Endothelial cell of umbilical vein (primary cell): ENCODE data around the gene ANKRD63. TPM values are rescaled to one million over a fixed set of nuclear protein-coding genes. Genes with fewer than 3 reads are reported as not detected.

Source experiments
- BruUV-seq: library from RNA; stranded (reverse); fragments of 400-500 nt; replicated peaks from 2 replicates; lab custom pipeline; 2021; lab: Mats Ljungman, UMichigan
- CTCF ChIA-PET: fragments of 300-600, 350-600 bp; sonication (Branson Sonifier 250); formaldehyde crosslinking; loops from one replicate; lab custom pipeline; 2021; ENCODE audit warnings: antibody characterized with exemption, inconsistent platforms; lab: Charles Lee
- POLR2A ChIA-PET: fragments of 300-600, 350-600 bp; sonication (Branson Sonifier 250); formaldehyde crosslinking; loops from one replicate; lab custom pipeline; 2021; ENCODE audit warnings: antibody characterized with exemption, inconsistent platforms; lab: Charles Lee
- DNase-seq: peaks from one replicate; pipeline ENCODE4 v3.0.0-alpha.2; 2011; ENCODE audit warnings: low read depth, low spot score
- FAIRE-seq: peaks from 2 replicates; lab custom pipeline; 2011; peaks lifted over from hg19 to GRCh38; lab: Jason Lieb, UNC
- H2AFZ ChIP-seq: 2 replicates; pipeline ENCODE4 v1.6.0; 2012; ENCODE audit warnings: low read depth, low read length, control low read depth, inconsistent platforms
- H3K27ac ChIP-seq: 2 replicates; pipeline ENCODE4 v1.5.1; 2011; ENCODE audit warnings: low read depth, mild to moderate bottlenecking, control low read depth, low read length, moderate library complexity; ENCODE audit not compliant: insufficient read depth
- H3K27me3 ChIP-seq, 2 experiments: 2 replicates each; pipeline versions ENCODE4 v1.6.0 to v1.6.1; 2011; ENCODE audit warnings: low read length in 2 of 2, mixed read lengths in 1 of 2; ENCODE audit not compliant: control insufficient read depth in 2 of 2, insufficient read depth in 2 of 2
- H3K36me3 ChIP-seq, 2 experiments: 2 replicates in 1 of 2; 3 replicates in 1 of 2; pipeline ENCODE4 v1.5.1; 2011; ENCODE audit warnings: low read length in 2 of 2, mild to moderate bottlenecking in 1 of 2, moderate library complexity in 1 of 2; ENCODE audit not compliant: control insufficient read depth in 2 of 2, insufficient read depth in 2 of 2; ENCODE audit errors: extremely low read depth in 1 of 2
- H3K4me1 ChIP-seq: 3 replicates; pipeline ENCODE4 v1.5.1; 2011; ENCODE audit warnings: mild to moderate bottlenecking, low read length; ENCODE audit not compliant: control insufficient read depth, insufficient read depth; ENCODE audit errors: extremely low read depth
- H3K4me2 ChIP-seq: 2 replicates; pipeline ENCODE4 v1.6.1; 2011; ENCODE audit warnings: low read length, control low read depth, mixed read lengths; ENCODE audit not compliant: insufficient read depth
- H3K4me3 ChIP-seq, 3 experiments: fragments of 200-600 bp in 1 of 3; sonication (generic), shearing (Covaris generic) in 1 of 3; replicated peaks in 1 of 3; 2 replicates each; pipeline ENCODE4 v1.5.1; 2011 to 2016; ENCODE audit warnings: control low read depth in 3 of 3, low read length in 3 of 3, mild to moderate bottlenecking in 2 of 3, inconsistent platforms in 1 of 3, low read depth in 1 of 3, moderate library complexity in 1 of 3; ENCODE audit not compliant: insufficient read depth in 1 of 3
- H3K79me2 ChIP-seq: 2 replicates; pipeline ENCODE4 v1.6.0; 2012; ENCODE audit warnings: low read length, inconsistent platforms; ENCODE audit not compliant: control insufficient read depth, insufficient read depth
- H3K9ac ChIP-seq: replicated peaks from 2 replicates; pipeline ENCODE3; 2011; ENCODE audit warnings: low read length, control low read depth; ENCODE audit not compliant: insufficient read depth; ENCODE audit errors: extremely low read depth
- H3K9me1 ChIP-seq: replicated peaks from 3 replicates; pipeline ENCODE4 v1.6.0; 2011; ENCODE audit warnings: mild to moderate bottlenecking, low read length; ENCODE audit not compliant: control insufficient read depth, insufficient read depth; ENCODE audit errors: extremely low read depth
- H3K9me3 ChIP-seq: replicated peaks from 2 replicates; pipeline ENCODE4 v1.5.1; 2012; ENCODE audit warnings: low read length, inconsistent platforms; ENCODE audit not compliant: control insufficient read depth, insufficient read depth
- H4K20me1 ChIP-seq: replicated peaks from 2 replicates; pipeline ENCODE3; 2011; ENCODE audit warnings: mild to moderate bottlenecking, low read length; ENCODE audit not compliant: control insufficient read depth, insufficient read depth; ENCODE audit errors: extremely low read depth
- CTCF ChIP-seq, 2 donors: IDR thresholded peaks; 1 replicate in 1 of 2; 2 replicates in 1 of 2; pipeline ENCODE4 v1.5.1; 2011; ENCODE audit warnings: low read length in 2 of 2, mild to moderate bottlenecking in 2 of 2, moderate library complexity in 2 of 2, control low read depth in 1 of 2, inconsistent platforms in 1 of 2, low read depth in 1 of 2; ENCODE audit not compliant: insufficient read depth in 1 of 2; ENCODE audit errors: extremely low read depth in 1 of 2
- EZH2 ChIP-seq: IDR thresholded peaks from 2 replicates; pipeline ENCODE4 v1.6.1; 2012; ENCODE audit warnings: borderline replicate concordance, low read depth, mild to moderate bottlenecking, moderate library complexity, low read length, inconsistent platforms; ENCODE audit not compliant: severe bottlenecking
- FOS ChIP-seq: IDR thresholded peaks from 2 replicates; pipeline ENCODE4 v1.6.1; 2011; ENCODE audit warnings: mild to moderate bottlenecking, low read length, moderate library complexity, borderline replicate concordance; ENCODE audit not compliant: insufficient read depth
- GATA2 ChIP-seq: IDR thresholded peaks from 2 replicates; pipeline ENCODE4 v1.7.0; 2011; ENCODE audit warnings: low read depth, mild to moderate bottlenecking, moderate library complexity, mixed read lengths, low read length; ENCODE audit not compliant: insufficient read length, insufficient read depth
- JUN ChIP-seq: IDR thresholded peaks from 2 replicates; pipeline ENCODE4 v1.6.1; 2011; ENCODE audit warnings: borderline replicate concordance, low read depth; ENCODE audit not compliant: insufficient read length, insufficient read depth
- MAX ChIP-seq: IDR thresholded peaks from 2 replicates; pipeline ENCODE4 v1.6.1; 2011; ENCODE audit not compliant: insufficient read depth, insufficient read length
- MYC ChIP-seq: IDR thresholded peaks from one replicate; pipeline ENCODE4 v1.6.1; 2011; ENCODE audit warnings: mild to moderate bottlenecking, low read depth, low read length
- POLR2A ChIP-seq: IDR thresholded peaks from 2 replicates; pipeline ENCODE4 v1.6.1; 2012; ENCODE audit warnings: low read depth, mild to moderate bottlenecking, control low read depth, low read length
- POLR2AphosphoS5 ChIP-seq: IDR thresholded peaks from 2 replicates; pipeline ENCODE4 v1.6.1; 2012; ENCODE audit warnings: low read depth, mild to moderate bottlenecking, control low read depth, low read length, moderate library complexity; ENCODE audit not compliant: insufficient read depth
- dilution Hi-C: fragments of 300-500 bp; cut with MboI; formaldehyde crosslinking; loops from one replicate; pipeline ENCODE4 v1.15.0; 2019; ENCODE audit warnings: low sequenced_read_pairs; ENCODE audit not compliant: extremely low pct_ligation_motif_present
- intact Hi-C: fragments of 100-400 bp; cut with micrococcal nuclease; formaldehyde crosslinking; loops from one replicate; pipeline ENCODE4 v1.10.0; 2022
- polyA plus RNA-seq, 4 experiments: library from polyadenylated mRNA; depleted of rRNA in 3 of 4; stranded (reverse) in 3 of 4; unstranded in 1 of 4; fragments of >200 nt; gene quantifications; 2 replicates each; pipeline versions ENCODE4 v1.2.1 to v1.2.3, GENCODE V29; 2011 to 2012; ENCODE audit warnings: missing spikeins in 1 of 4
- total RNA-seq: library from RNA; stranded (reverse); gene quantifications from 2 replicates; pipeline ENCODE4 v1.2.3, GENCODE V29; 2021

The ANKRD63 gene
- total and polyA plus RNA-seq, 2 donors (not counting 3 experiments of a cell fraction or from before 2014, with no cell fraction given), result not detected

GRCh38 chr15:40327457-40327856 lies 44.6 kb upstream of the ANKRD63 start:
- Histone ChIP-seq H3K9me1 (no peaks in the 10 kb centered on the region), H3K27me3 (no peaks in the 10 kb centered on the region), H3K4me1 (peaks cover 50% of the 10 kb centered on the region), H3K9ac (no peak overlapping the region), H2AFZ (no peak overlapping the region), H3K4me3 (no peak overlapping the region), H3K9me3 (no peaks in the 10 kb centered on the region), H3K36me3 (no peaks in the 10 kb centered on the region), H3K4me2 (no peak overlapping the region), H3K79me2 (peaks cover 11% of the 10 kb centered on the region), H4K20me1 (no peaks in the 10 kb centered on the region), H3K27ac (peak overlapping the region; percentile 55)
- FAIRE-seq (peak; percentile 21), DNase-seq (no peak)
- peak; percentile 16 for TF ChIP-seq POLR2A
- TF ChIP-seq FOS, result no peak
- dilution Hi-C loops, result no loop called here
- CTCF ChIA-PET, result interaction anchor here (1.0 to 5.3 kb wide), 7 partner anchors 12 to 94 kb away, joined by 3 to 81 read pairs (median 15); partner anchors contain the start of gene CCDC9B
- intact Hi-C loops, result no loop called here
- BruUV-seq, result no TSS peak
- POLR2A ChIA-PET, result interaction anchor here (2.4 kb wide), 1 partner anchor 13 kb away, joined by 12 read pairs; the partner anchor contains the start of gene CCDC9B

GRCh38 chr15:40325700-40326099 lies 42.8 kb upstream of the ANKRD63 start:
- TF ChIP-seq EZH2 (no peak), FOS (no peak), JUN (no peak), POLR2A (no peak), POLR2AphosphoS5 (no peak), CTCF (IDR thresholded peaks at IDR 0.05; ENCODE audit: extremely low read depth in 1 of 2, insufficient read depth in 1 of 2, low read depth in 1 of 2, low read length in 2 of 2) (no peak), GATA2 (no peak), MAX (no peak), MYC (no peak)
- intact Hi-C loops (no loop called here), dilution Hi-C loops (no loop called here)
- Histone ChIP-seq H4K20me1 (no peaks in the 10 kb centered on the region), H3K4me3 (peak overlapping the region in 1 of 3 experiments; percentile 16), H3K4me1 (peaks cover 53% of the 10 kb centered on the region), H3K79me2 (peaks cover 11% of the 10 kb centered on the region), H3K9ac (no peak overlapping the region), H3K36me3 (no peaks in the 10 kb centered on the region), H3K27ac (no peak overlapping the region), H3K4me2 (peak overlapping the region; percentile 90), H3K27me3 (no peaks in the 10 kb centered on the region), H2AFZ (no peak overlapping the region), H3K9me1 (no peaks in the 10 kb centered on the region), H3K9me3 (no peaks in the 10 kb centered on the region)
- ChIA-PET CTCF (interaction anchor here (1.3 to 5.3 kb wide), 7 partner anchors 9 to 96 kb away, joined by 4 to 81 read pairs (median 15); partner anchors contain the start of gene CCDC9B), POLR2A (interaction anchor here (1.2 kb wide), 1 partner anchor 8 kb away, joined by 4 read pairs; no protein-coding TSS in a partner anchor)
- DNase-seq (no peak), FAIRE-seq (no peak)
- no TSS peak for BruUV-seq
